ENCODE measurements around the gene MRPS14. TPM values are rescaled to one million over a fixed set of nuclear protein-coding genes. Genes with fewer than 3 reads are reported as not detected.
A peak's percentile ranks its signal among the peaks of the same experiment; 100 is the strongest.

Gene MRPS14
- total RNA-seq, 4 donors from 2014 or later: 6.4 to 50.3 (median 35.3) TPM

DNA sequence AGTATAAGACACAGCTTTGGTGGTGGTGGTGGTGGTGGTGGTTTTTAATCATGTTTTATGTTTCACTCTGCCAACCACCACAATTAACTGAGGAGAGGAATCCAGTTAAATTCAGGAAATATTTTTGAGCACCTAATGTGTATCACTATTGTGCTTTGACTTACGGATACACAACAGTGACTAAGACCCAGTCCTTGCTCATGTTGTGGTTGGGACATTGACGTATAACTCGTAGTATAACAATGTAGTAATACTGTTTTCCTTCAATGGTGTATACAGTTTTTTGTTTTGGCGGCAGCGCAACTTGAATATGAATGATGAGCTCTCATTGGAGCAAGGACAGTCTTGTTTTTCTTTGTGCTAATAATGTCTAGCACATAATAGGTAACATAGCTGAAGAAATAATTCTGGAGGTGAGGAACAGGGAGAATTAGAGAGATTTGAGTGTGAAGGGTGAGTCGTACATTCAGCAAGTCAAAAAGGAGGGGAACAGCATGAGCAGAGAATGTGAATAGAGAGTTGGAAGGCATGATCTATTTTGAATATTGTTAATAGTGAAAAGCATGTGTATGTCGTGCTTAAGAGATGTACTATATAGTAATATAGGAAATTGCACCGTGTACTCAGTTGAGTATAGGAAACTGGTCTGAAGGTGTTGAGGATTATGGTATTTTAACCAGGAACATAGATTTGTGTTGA is 18.0 kb downstream of the MRPS14 start:
- Histone ChIP-seq H3K9me3 (no peaks in the 10 kb centered on the region), H3K27me3 (no peaks in the 10 kb centered on the region), H3K4me3 (no peak overlapping the region), H3K27ac (no peak overlapping the region), H3K4me1 (peaks cover 0 to 7% of the 10 kb centered on the region in 2 donors), H3K36me3 (no peaks in the 10 kb centered on the region)
- TF ChIP-seq, protein P1, sequence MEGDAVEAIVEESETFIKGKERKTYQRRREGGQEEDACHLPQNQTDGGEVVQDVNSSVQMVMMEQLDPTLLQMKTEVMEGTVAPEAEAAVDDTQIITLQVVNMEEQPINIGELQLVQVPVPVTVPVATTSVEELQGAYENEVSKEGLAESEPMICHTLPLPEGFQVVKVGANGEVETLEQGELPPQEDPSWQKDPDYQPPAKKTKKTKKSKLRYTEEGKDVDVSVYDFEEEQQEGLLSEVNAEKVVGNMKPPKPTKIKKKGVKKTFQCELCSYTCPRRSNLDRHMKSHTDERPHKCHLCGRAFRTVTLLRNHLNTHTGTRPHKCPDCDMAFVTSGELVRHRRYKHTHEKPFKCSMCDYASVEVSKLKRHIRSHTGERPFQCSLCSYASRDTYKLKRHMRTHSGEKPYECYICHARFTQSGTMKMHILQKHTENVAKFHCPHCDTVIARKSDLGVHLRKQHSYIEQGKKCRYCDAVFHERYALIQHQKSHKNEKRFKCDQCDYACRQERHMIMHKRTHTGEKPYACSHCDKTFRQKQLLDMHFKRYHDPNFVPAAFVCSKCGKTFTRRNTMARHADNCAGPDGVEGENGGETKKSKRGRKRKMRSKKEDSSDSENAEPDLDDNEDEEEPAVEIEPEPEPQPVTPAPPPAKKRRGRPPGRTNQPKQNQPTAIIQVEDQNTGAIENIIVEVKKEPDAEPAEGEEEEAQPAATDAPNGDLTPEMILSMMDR (IDR thresholded peaks at IDR 0.05): no peak
- TF ChIP-seq POLR2A (IDR thresholded peaks at IDR 0.05): no peak
- intact Hi-C loops (cut with DNase I; ENCODE audit: low total_unique reads): no loop called here
- no peak for DNase-seq

DNA sequence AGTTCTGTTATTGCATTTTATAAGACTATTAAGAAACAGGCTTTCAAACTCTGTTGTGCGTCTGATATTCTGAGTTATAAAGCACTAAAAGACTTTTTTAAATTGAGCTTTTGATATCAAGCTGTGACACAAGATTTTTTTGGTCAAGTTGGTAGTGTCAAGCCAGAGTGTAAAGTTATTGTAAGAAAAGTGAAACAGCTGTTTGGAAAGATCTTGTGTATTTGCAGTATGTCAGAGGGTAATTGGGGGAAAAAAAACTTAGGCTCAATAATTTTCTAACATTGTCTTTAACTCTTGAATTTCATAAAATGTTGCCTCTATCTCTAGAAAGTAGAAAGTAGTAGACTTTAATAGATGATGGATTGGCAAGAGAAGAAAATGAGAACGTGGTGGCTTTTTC is 19.7 kb downstream of the MRPS14 start:
- DNase-seq: no peak
- H3K9me3 ChIP-seq: no peaks in the 10 kb centered on the region
- peaks cover 0 to 7% of the 10 kb centered on the region in 2 donors for H3K4me1 ChIP-seq
- H3K27ac ChIP-seq: no peak overlapping the region
- no peak overlapping the region for H3K4me3 ChIP-seq
- H3K27me3 ChIP-seq: no peaks in the 10 kb centered on the region
- TF ChIP-seq, protein P1 (IDR thresholded peaks at IDR 0.05): no peak
- TF ChIP-seq POLR2A (IDR thresholded peaks at IDR 0.05): no peak
- intact Hi-C loops (cut with DNase I; ENCODE audit: low total_unique reads): no loop called here
- no peaks in the 10 kb centered on the region for H3K36me3 ChIP-seq

DNA sequence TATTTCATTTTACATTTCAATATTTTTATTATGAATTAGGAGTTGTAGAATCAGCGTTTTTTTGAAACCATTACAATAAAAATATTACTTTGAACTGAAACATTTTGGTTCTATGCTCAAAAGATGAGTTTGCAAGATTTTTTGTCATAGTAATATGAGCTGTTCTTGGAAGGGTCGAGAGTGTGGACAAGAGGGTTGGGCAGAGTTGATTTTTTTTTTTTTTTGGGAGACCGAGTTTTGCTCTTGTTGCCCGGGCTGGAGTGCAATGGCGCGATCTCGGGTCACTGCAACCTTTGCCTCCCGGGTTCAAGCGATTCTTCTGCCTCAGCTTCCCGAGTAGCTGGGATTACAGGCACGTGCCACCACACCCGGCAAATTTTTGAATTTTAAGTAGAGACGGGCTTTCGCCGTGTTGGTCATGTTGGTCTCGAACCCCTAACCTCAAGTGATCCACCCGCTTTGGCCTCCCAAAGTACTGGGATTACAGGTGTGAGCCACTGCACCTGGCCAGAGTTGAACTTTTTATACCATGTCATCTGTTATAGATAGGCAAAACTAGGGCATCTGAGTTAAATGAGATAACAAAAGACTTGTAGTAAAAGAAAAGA is 20.2 kb downstream of the MRPS14 start:
- no peak overlapping the region for H3K4me3 ChIP-seq
- H3K27me3 ChIP-seq: no peaks in the 10 kb centered on the region
- peaks cover 0 to 7% of the 10 kb centered on the region in 2 donors for H3K4me1 ChIP-seq
- no peak overlapping the region for H3K27ac ChIP-seq
- H3K36me3 ChIP-seq: no peaks in the 10 kb centered on the region
- intact Hi-C loops (cut with DNase I; ENCODE audit: low total_unique reads): no loop called here
- no peak for DNase-seq
- H3K9me3 ChIP-seq: no peaks in the 10 kb centered on the region
- TF ChIP-seq POLR2A (IDR thresholded peaks at IDR 0.05): no peak
- TF ChIP-seq, protein P1 (IDR thresholded peaks at IDR 0.05): no peak

DNA sequence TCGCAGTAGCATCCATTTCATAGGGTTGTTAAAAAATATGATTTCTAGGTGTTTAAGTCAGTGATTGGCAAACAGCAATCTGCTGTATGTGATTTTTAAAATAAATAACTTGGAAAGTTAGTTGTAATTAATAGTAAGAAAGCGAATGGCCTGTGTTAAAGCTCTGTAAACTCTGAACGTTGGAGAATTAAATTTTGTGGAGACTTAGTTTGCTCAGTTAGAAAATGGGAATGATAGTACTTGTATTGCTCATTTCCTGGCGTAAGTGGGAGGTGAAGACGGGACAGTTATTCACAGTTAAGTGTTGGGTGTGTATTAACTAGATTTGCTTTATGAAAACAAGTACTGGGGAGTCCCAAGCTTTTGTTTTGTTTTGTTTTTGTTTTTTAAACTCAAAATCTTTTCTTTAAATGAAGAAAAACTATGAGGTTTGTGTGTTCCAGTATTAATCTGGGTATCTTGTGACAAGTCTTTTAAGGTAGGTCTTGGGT is 22.5 kb downstream of the MRPS14 start:
- no peaks in the 10 kb centered on the region for H3K36me3 ChIP-seq
- intact Hi-C loops (cut with DNase I; ENCODE audit: low total_unique reads): no loop called here
- H3K27me3 ChIP-seq: no peaks in the 10 kb centered on the region
- TF ChIP-seq, protein P1 (IDR thresholded peaks at IDR 0.05): no peak
- TF ChIP-seq POLR2A (IDR thresholded peaks at IDR 0.05): no peak
- H3K27ac ChIP-seq: peak overlapping the region; percentile 99 to 100
- peak overlapping the region; percentile 89 to 95 for H3K4me3 ChIP-seq
- H3K9me3 ChIP-seq: no peaks in the 10 kb centered on the region
- peaks cover 0 to 7% of the 10 kb centered on the region in 2 donors for H3K4me1 ChIP-seq
- DNase-seq: no peak
